ENCODE data around the gene PSME3IP1. TPM values are rescaled to one million over a fixed set of nuclear protein-coding genes. Genes with fewer than 3 reads are reported as not detected.

PSME3IP1 gene
- total RNA-seq, 1 experiment from 2014 or later: 104 TPM

DNA sequence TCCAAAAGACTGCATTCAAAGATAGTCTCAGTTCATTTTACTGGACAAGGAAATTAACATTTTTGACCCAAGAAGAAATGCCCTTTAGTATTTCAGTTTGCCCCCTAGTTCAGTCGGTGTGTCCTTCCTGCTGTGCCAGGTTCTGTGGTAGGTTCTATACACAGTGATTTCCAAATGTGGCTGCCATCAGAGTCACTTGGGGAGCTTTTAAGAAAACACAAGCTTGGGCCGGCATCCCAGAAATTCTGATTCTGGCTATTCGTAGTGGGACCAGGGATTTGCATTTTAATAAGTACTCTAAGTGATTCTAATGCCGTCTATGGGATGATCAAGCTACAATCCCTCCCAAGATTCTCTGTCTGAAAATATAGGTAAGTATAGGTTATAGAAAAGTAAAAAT lies 10.4 kb upstream of the PSME3IP1 start (continued):
- TF ChIP-seq STAT6 (CRISPR knock-in tag; conservative IDR thresholded peaks at IDR 0.05; ENCODE audit: low read depth) (no peak), ETV6 (CRISPR knock-in tag; IDR thresholded peaks at IDR 0.05) (no peak), ZNF423 (CRISPR knock-in tag; IDR thresholded peaks at IDR 0.05) (no peak), CBFB (CRISPR knock-in tag; IDR thresholded peaks at IDR 0.05; ENCODE audit: low read depth) (no peak), ERG (CRISPR knock-in tag; IDR thresholded peaks at IDR 0.05) (no peak), SMAD4 (CRISPR knock-in tag; IDR thresholded peaks at IDR 0.05) (no peak), TP53 (CRISPR knock-in tag; IDR thresholded peaks at IDR 0.05) (no peak), ZNF671 (CRISPR knock-in tag; IDR thresholded peaks at IDR 0.05) (no peak), ZNF138 (CRISPR knock-in tag; conservative IDR thresholded peaks at IDR 0.05) (no peak), JUN (CRISPR knock-in tag; IDR thresholded peaks at IDR 0.05) (no peak), NFYB (CRISPR knock-in tag; conservative IDR thresholded peaks at IDR 0.05; ENCODE audit: low read depth) (no peak), AFF4 (CRISPR knock-in tag; IDR thresholded peaks at IDR 0.05; ENCODE audit: borderline replicate concordance) (no peak), HMGA2 (CRISPR knock-in tag; IDR thresholded peaks at IDR 0.05) (no peak)
- TF ChIP-seq, protein P1, sequence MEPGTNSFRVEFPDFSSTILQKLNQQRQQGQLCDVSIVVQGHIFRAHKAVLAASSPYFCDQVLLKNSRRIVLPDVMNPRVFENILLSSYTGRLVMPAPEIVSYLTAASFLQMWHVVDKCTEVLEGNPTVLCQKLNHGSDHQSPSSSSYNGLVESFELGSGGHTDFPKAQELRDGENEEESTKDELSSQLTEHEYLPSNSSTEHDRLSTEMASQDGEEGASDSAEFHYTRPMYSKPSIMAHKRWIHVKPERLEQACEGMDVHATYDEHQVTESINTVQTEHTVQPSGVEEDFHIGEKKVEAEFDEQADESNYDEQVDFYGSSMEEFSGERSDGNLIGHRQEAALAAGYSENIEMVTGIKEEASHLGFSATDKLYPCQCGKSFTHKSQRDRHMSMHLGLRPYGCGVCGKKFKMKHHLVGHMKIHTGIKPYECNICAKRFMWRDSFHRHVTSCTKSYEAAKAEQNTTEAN (CRISPR knock-in tag; IDR thresholded peaks at IDR 0.05): no peak
- TF ChIP-seq, protein P2, sequence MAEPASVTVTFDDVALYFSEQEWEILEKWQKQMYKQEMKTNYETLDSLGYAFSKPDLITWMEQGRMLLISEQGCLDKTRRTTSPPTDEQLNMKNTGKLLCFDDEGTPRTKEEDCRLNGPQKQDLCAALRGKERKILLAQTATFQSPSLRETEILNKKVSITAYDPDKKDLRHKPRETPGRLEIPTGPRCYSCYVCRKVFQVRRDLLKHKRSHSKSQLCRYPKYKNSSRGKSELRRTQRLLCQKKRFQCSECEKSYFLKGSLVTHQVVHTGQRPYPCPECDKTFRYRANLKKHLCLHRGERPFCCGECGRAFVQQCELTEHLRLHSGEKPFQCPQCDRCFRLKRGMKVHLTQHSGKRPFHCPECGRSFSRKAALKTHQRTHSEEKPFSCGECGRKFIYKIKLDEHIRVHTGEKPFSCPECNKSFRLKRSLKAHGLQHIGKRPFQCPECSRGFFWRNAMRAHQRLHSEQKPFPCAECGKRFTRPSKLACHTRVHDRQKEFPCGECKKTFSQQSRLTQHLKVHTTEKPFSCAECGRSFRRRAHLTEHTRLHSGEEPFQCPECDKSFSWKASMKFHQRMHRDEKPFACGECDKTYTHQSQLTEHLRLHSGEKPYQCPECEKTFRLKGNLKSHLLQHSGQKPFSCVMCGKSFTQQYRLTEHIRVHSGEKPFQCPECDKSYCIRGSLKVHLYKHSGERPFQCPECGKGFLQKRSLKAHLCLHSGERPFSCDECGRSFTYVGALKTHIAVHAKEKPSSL (CRISPR knock-in tag; conservative IDR thresholded peaks at IDR 0.05): no peak

GRCh38 chr16:57194512-57194911 lies 8.7 kb upstream of the PSME3IP1 start:
- DNase-seq (ENCODE audit: low spot score): no peak
- ATAC-seq: no peak
- no peak overlapping the region for H3K4me3 Mint-ChIP-seq
- POLR2A ChIA-PET: no interaction called here
- CTCF ChIA-PET: no interaction called here
- peaks cover 11% of the 10 kb centered on the region for H3K36me3 Mint-ChIP-seq
- H3K27ac Mint-ChIP-seq: no peak overlapping the region; the same call in 1 of the 2 replicates
- H3K27me3 Mint-ChIP-seq (ENCODE audit: low read depth): no peaks in the 10 kb centered on the region
- H3K9me3 Mint-ChIP-seq: peaks cover 6% of the 10 kb centered on the region; the same call in 1 of the 2 replicates
- peaks cover 12% of the 10 kb centered on the region for H3K4me1 Mint-ChIP-seq
- TF ChIP-seq ZNF416 (CRISPR knock-in tag; IDR thresholded peaks at IDR 0.05) (no peak), GTF2I (CRISPR knock-in tag; conservative IDR thresholded peaks at IDR 0.05) (no peak), OVOL2 (CRISPR knock-in tag; IDR thresholded peaks at IDR 0.05; ENCODE audit: borderline replicate concordance) (no peak), PRRX2 (CRISPR knock-in tag; IDR thresholded peaks at IDR 0.05) (no peak), ZNF396 (CRISPR knock-in tag; IDR thresholded peaks at IDR 0.05; ENCODE audit: borderline replicate concordance) (no peak), SMAD4 (CRISPR knock-in tag; IDR thresholded peaks at IDR 0.05) (no peak), ATF2 (CRISPR knock-in tag; IDR thresholded peaks at IDR 0.05; ENCODE audit: borderline replicate concordance, low read depth) (no peak), MXD4 (CRISPR knock-in tag; IDR thresholded peaks at IDR 0.05; ENCODE audit: borderline replicate concordance) (no peak), HMGA2 (CRISPR knock-in tag; IDR thresholded peaks at IDR 0.05) (no peak)
- TF ChIP-seq, protein P3, sequence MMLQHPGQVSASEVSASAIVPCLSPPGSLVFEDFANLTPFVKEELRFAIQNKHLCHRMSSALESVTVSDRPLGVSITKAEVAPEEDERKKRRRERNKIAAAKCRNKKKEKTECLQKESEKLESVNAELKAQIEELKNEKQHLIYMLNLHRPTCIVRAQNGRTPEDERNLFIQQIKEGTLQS (CRISPR knock-in tag; conservative IDR thresholded peaks at IDR 0.05): no peak
- TF ChIP-seq, protein P4, sequence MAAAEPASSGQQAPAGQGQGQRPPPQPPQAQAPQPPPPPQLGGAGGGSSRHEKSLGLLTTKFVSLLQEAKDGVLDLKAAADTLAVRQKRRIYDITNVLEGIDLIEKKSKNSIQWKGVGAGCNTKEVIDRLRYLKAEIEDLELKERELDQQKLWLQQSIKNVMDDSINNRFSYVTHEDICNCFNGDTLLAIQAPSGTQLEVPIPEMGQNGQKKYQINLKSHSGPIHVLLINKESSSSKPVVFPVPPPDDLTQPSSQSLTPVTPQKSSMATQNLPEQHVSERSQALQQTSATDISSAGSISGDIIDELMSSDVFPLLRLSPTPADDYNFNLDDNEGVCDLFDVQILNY (CRISPR knock-in tag; IDR thresholded peaks at IDR 0.05): no peak
